Activated CD4-positive, alpha-beta T cell treated with anti-CD3 and anti-CD28 coated beads, Interleukin-2, Interleukin-6, amounts not matched to agents 100 ng/mL and 50 ng/mL, durations not matched to agents 16 hours and 8 hours (primary cell): ENCODE measurements around the gene GBF1.

Source experiments
- DNase-seq: peaks from one replicate; pipeline ENCODE4 v3.0.0-alpha.2; 2020

GBF1 gene

GRCh38 chr10:102397222-102398171 is 152.2 kb downstream of the GBF1 start:
- DNase-seq = no peak

- DNase-seq = no peak
Measured at GRCh38 chr10:102398172-102399020, 153.1 kb downstream of the GBF1 start.

GRCh38 chr10:102399217-102400021 is 154.1 kb downstream of the GBF1 start:
- peak; percentile 94 for DNase-seq

GRCh38 chr10:102400076-102400475 is 154.7 kb downstream of the GBF1 start:
- DNase-seq = no peak

GRCh38 chr10:102400598-102401341 is 155.4 kb downstream of the GBF1 start:
- DNase-seq = no peak

GRCh38 chr10:102401342-102401654 is 156.0 kb downstream of the GBF1 start:
- no peak for DNase-seq

- no peak for DNase-seq
Measured at GRCh38 chr10:102401735-102402511, 156.6 kb downstream of the GBF1 start.

GRCh38 chr10:102402512-102402896 is 157.2 kb downstream of the GBF1 start:
- DNase-seq = no peak

- DNase-seq = no peak
Measured at GRCh38 chr10:102403115-102403514, 157.8 kb downstream of the GBF1 start.

GRCh38 chr10:102404361-102405107 is 159.2 kb downstream of the GBF1 start:
- no peak for DNase-seq

- DNase-seq = no peak
Measured at GRCh38 chr10:102405108-102405571, 159.8 kb downstream of the GBF1 start.

- DNase-seq = no peak
Measured at GRCh38 chr10:102405632-102406031, 160.3 kb downstream of the GBF1 start.

- no peak for DNase-seq
Measured at GRCh38 chr10:102406815-102407214, 161.5 kb downstream of the GBF1 start.

GRCh38 chr10:102407425-102408130 is 162.2 kb downstream of the GBF1 start:
- no peak for DNase-seq

GRCh38 chr10:102408131-102408727 is 162.9 kb downstream of the GBF1 start:
- DNase-seq = no peak

- DNase-seq = peak; percentile 56
Measured at GRCh38 chr10:102408728-102409603, 163.6 kb downstream of the GBF1 start.

GRCh38 chr10:102409604-102410428 is 164.5 kb downstream of the GBF1 start:
- DNase-seq = no peak
